ENCODE data around the gene TAB2. TPM values are rescaled to one million over a fixed set of nuclear protein-coding genes. Genes with fewer than 3 reads are reported as not detected.

The TAB2 gene
- total RNA-seq, 1 donor from 2014 or later, result 81.8 TPM

- no peak for FAIRE-seq
- H3K4me1 ChIP-seq (ENCODE audit: insufficient read depth, low read length), result peaks cover 7% of the 10 kb centered on the region
- TF ChIP-seq EZH2 (IDR thresholded peaks at IDR 0.05; ENCODE audit: insufficient read depth, low read length) (no peak), CTCF (IDR thresholded peaks at IDR 0.05; ENCODE audit: insufficient read depth, low read depth, low read length) (no peak)
Measured at GRCh38 chr6:149303468-149303867, 14.0 kb upstream of the TAB2 start.

DNA sequence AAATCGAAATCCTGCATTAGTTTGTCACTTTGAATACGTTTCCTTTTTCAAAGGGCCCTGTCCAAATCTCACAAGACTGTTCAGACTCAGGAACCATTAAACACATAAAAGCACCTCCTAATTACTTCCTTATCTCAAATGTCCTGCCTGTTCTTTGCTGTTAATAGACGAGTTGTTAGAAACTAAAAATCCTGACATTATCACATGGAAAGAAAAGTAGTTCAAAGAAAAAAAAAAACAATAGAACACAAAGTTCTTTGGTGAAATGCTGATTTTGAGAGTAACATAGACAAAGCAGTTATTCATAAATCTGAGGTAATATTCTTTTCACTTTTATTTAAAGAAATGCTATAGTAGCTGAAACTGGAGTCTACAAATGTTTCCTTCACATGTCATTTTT lies 12.1 kb upstream of the TAB2 start:
- peaks cover 15% of the 10 kb centered on the region for H3K4me1 Mint-ChIP-seq (ENCODE audit: low read depth, unreplicated experiment)
- no peak overlapping the region for H3K27ac Mint-ChIP-seq (ENCODE audit: unreplicated experiment)
- no peak overlapping the region for H3K4me2 ChIP-seq (ENCODE audit: low read length)
- no peak overlapping the region for H3K4me3 Mint-ChIP-seq (ENCODE audit: unreplicated experiment)
- no peaks in the 10 kb centered on the region for H3K79me2 ChIP-seq (ENCODE audit: insufficient read depth, low read length)
- H3K9me3 ChIP-seq (ENCODE audit: insufficient read depth, low read depth, low read length), result no peaks in the 10 kb centered on the region
- no peaks in the 10 kb centered on the region for H3K9me3 Mint-ChIP-seq (ENCODE audit: unreplicated experiment)
- no peaks in the 10 kb centered on the region for H3K27me3 ChIP-seq (ENCODE audit: insufficient read depth, low read length)
- no peaks in the 10 kb centered on the region for H3K27me3 Mint-ChIP-seq (ENCODE audit: low read depth, unreplicated experiment)
- TF ChIP-seq CTCF (IDR thresholded peaks at IDR 0.05; ENCODE audit: insufficient read depth, low read depth, low read length) (no peak), EZH2 (IDR thresholded peaks at IDR 0.05; ENCODE audit: insufficient read depth, low read length) (no peak)
- no peak overlapping the region for H2AFZ ChIP-seq (ENCODE audit: low read depth, low read length)
- no peak overlapping the region for H3K9ac ChIP-seq (ENCODE audit: low read length)
- H3K4me1 ChIP-seq (ENCODE audit: insufficient read depth, low read length), result peaks cover 7% of the 10 kb centered on the region
- no peak overlapping the region for H3K27ac ChIP-seq (ENCODE audit: low read depth, low read length)
- no peaks in the 10 kb centered on the region for H4K20me1 ChIP-seq (ENCODE audit: insufficient read depth, low read length)
- DNase-seq (ENCODE audit: low read depth) (no peak), FAIRE-seq (no peak)
- no peaks in the 10 kb centered on the region for H3K36me3 ChIP-seq (ENCODE audit: insufficient read depth, low read length)
- peaks cover 3% of the 10 kb centered on the region for H3K36me3 Mint-ChIP-seq (ENCODE audit: low read depth, unreplicated experiment)
- no peak overlapping the region for H3K4me3 ChIP-seq (ENCODE audit: insufficient read depth, low read depth, low read length)

More at GRCh38 chr6:149303468-149303867, 14.0 kb upstream of the TAB2 start:
- no peak overlapping the region for H3K4me3 Mint-ChIP-seq (ENCODE audit: unreplicated experiment)
- Histone ChIP-seq H3K27me3 (ENCODE audit: insufficient read depth, low read length) (no peaks in the 10 kb centered on the region), H2AFZ (ENCODE audit: low read depth, low read length) (no peak overlapping the region), H4K20me1 (ENCODE audit: insufficient read depth, low read length) (no peaks in the 10 kb centered on the region), H3K36me3 (ENCODE audit: insufficient read depth, low read length) (no peaks in the 10 kb centered on the region), H3K79me2 (ENCODE audit: insufficient read depth, low read length) (no peaks in the 10 kb centered on the region), H3K9ac (ENCODE audit: low read length) (no peak overlapping the region), H3K27ac (ENCODE audit: low read depth, low read length) (no peak overlapping the region), H3K4me3 (ENCODE audit: insufficient read depth, low read depth, low read length) (no peak overlapping the region), H3K4me2 (ENCODE audit: low read length) (no peak overlapping the region), H3K9me3 (ENCODE audit: insufficient read depth, low read depth, low read length) (no peaks in the 10 kb centered on the region)
- no peaks in the 10 kb centered on the region for H3K9me3 Mint-ChIP-seq (ENCODE audit: unreplicated experiment)
- DNase-seq (ENCODE audit: low read depth), result no peak
- no peaks in the 10 kb centered on the region for H3K27me3 Mint-ChIP-seq (ENCODE audit: low read depth, unreplicated experiment)
- peak overlapping the region; percentile 48 for H3K27ac Mint-ChIP-seq (ENCODE audit: unreplicated experiment)
- H3K36me3 Mint-ChIP-seq (ENCODE audit: low read depth, unreplicated experiment), result peaks cover 3% of the 10 kb centered on the region
- peaks cover 15% of the 10 kb centered on the region for H3K4me1 Mint-ChIP-seq (ENCODE audit: low read depth, unreplicated experiment)

DNA sequence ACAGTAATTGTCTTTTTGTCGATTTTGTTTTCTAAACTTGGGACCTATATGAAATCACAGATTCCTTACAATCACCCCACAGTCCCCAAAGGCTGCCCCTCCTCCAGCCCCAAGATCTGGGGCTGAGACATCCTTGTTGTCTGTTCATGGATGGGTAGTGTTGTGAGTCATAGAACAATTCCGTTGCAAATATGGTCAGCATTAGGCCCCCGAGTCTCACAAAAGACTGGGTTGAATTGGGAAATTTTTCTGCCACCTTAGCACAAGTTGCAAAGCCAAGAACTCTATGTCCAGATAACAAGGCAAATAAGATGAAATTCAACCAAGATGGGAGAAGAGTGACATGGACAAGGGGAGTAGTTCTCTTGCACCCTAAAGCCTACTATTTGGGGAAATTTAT lies 10.5 kb upstream of the TAB2 start:
- H4K20me1 ChIP-seq (ENCODE audit: insufficient read depth, low read length), result no peaks in the 10 kb centered on the region
- Mint-ChIP-seq H3K4me3 (ENCODE audit: unreplicated experiment) (peak overlapping the region; percentile 60), H3K4me1 (ENCODE audit: low read depth, unreplicated experiment) (peaks cover 15% of the 10 kb centered on the region), H3K36me3 (ENCODE audit: low read depth, unreplicated experiment) (peaks cover 3% of the 10 kb centered on the region), H3K27me3 (ENCODE audit: low read depth, unreplicated experiment) (no peaks in the 10 kb centered on the region), H3K27ac (ENCODE audit: unreplicated experiment) (peak overlapping the region; percentile 91), H3K9me3 (ENCODE audit: unreplicated experiment) (no peaks in the 10 kb centered on the region)
- H3K4me1 ChIP-seq (ENCODE audit: insufficient read depth, low read length), result peaks cover 7% of the 10 kb centered on the region
- no peak overlapping the region for H3K27ac ChIP-seq (ENCODE audit: low read depth, low read length)
- H3K4me2 ChIP-seq (ENCODE audit: low read length), result peak overlapping the region; percentile 40
- peak overlapping the region; percentile 6 for H2AFZ ChIP-seq (ENCODE audit: low read depth, low read length)
- no peak overlapping the region for H3K4me3 ChIP-seq (ENCODE audit: insufficient read depth, low read depth, low read length)
- H3K36me3 ChIP-seq (ENCODE audit: insufficient read depth, low read length), result no peaks in the 10 kb centered on the region
- H3K79me2 ChIP-seq (ENCODE audit: insufficient read depth, low read length), result no peaks in the 10 kb centered on the region
- DNase-seq (ENCODE audit: low read depth) (no peak), FAIRE-seq (peak; percentile 55)
- no peak overlapping the region for H3K9ac ChIP-seq (ENCODE audit: low read length)
- H3K9me3 ChIP-seq (ENCODE audit: insufficient read depth, low read depth, low read length), result no peaks in the 10 kb centered on the region
- H3K27me3 ChIP-seq (ENCODE audit: insufficient read depth, low read length), result no peaks in the 10 kb centered on the region
- TF ChIP-seq EZH2 (IDR thresholded peaks at IDR 0.05; ENCODE audit: insufficient read depth, low read length), result no peak
- no peak for TF ChIP-seq CTCF (IDR thresholded peaks at IDR 0.05; ENCODE audit: insufficient read depth, low read depth, low read length)
